Heart left ventricle (tissue), 16 donors: Measurements from ENCODE around the gene ADAP2. TPM values are rescaled to one million over a fixed set of nuclear protein-coding genes. Genes with fewer than 3 reads are reported as not detected.
"Not testable (repeated sequence)": the region's sequence is repeated elsewhere in the genome, so short reads cannot be mapped to it uniquely, and the experiment has no call there.

Source experiments
- ATAC-seq, 4 donors: fragments of 200-7000 bp; cut with Tn5 transposase; one replicate each; pipeline ENCODE4 v1.9.1; 2020 to 2022; ENCODE audit warnings: moderate library complexity in 4 of 4, mild to moderate bottlenecking in 3 of 4, moderate number of reproducible peaks in 1 of 4
- DNase-seq, 5 donors: peaks; one replicate each; pipeline ENCODE4 v3.0.0-alpha.2; 2020
- H3K27ac ChIP-seq, 12 donors: fragments of 200-600 bp; sonication (generic) in 4 of 12; one replicate each; pipeline versions ENCODE4 v1.5.0 to v1.8.0; 2016 to 2022; ENCODE audit warnings: mild to moderate bottlenecking in 2 of 12
- H3K27me3 ChIP-seq, 9 donors: fragments of 200-600 bp; sonication (generic) in 2 of 9; one replicate each; pipeline versions ENCODE4 v1.5.1 to v1.8.0; 2016 to 2022; ENCODE audit warnings: mild to moderate bottlenecking in 3 of 9
- H3K36me3 ChIP-seq, 9 donors: fragments of 200-600 bp; sonication (generic) in 2 of 9; one replicate each; pipeline versions ENCODE4 v1.5.0 to v1.8.0; 2018 to 2022; ENCODE audit warnings: mild to moderate bottlenecking in 2 of 9
- H3K4me1 ChIP-seq, 12 donors: fragments of 200-600 bp; sonication (generic) in 4 of 12; one replicate each; pipeline versions ENCODE4 v1.5.0 to v1.8.0; 2016 to 2022; ENCODE audit warnings: mild to moderate bottlenecking in 3 of 12
- H3K4me3 ChIP-seq, 12 donors: fragments of 200-600 bp; sonication (generic) in 4 of 12; one replicate each; pipeline versions ENCODE4 v1.5.0 to v1.8.0; 2017 to 2022; ENCODE audit warnings: mild to moderate bottlenecking in 9 of 12, moderate library complexity in 4 of 12
- H3K9me3 ChIP-seq, 12 donors: fragments of 200-600 bp; sonication (generic) in 4 of 12; one replicate each; pipeline versions ENCODE4 v1.5.0 to v1.8.0; 2016 to 2022; ENCODE audit warnings: mild to moderate bottlenecking in 1 of 12
- CTCF ChIP-seq, 12 donors: fragments of 200-600 bp; sonication (generic) in 4 of 12; IDR thresholded peaks; one replicate each; pipeline versions ENCODE4 v1.5.0 to v1.8.0; 2018 to 2022; ENCODE audit warnings: antibody characterized with exemption in 12 of 12, mild to moderate bottlenecking in 5 of 12
- POLR2A ChIP-seq, 2 donors: fragments of 450-650 bp; IDR thresholded peaks; one replicate each; pipeline ENCODE4 v1.6.1; 2017; ENCODE audit warnings: antibody characterized with exemption in 2 of 2, mild to moderate bottlenecking in 2 of 2, moderate library complexity in 2 of 2
- WGBS, 4 donors: extraction: QIAGEN DNeasy Blood & Tissue Kit in 2 of 4; methylation state at CpG; one replicate each; pipeline versions ENCODE4 v1.1.5 to v1.1.7; 2013 to 2018; 5-methylcytosine and 5-hydroxymethylcytosine counted together
- intact Hi-C, 10 donors: fragments of 100-400 bp; cut with DNase I; formaldehyde crosslinking; loops; one replicate each; pipeline versions ENCODE4 v1.11.1 to v1.14.2; 2022
- polyA plus RNA-seq, 2 donors: library from polyadenylated mRNA; stranded (reverse); fragments of 200-250 nt; gene quantifications; one replicate each; pipeline ENCODE4 v1.2.3, GENCODE V29; 2013
- total RNA-seq, 9 donors: library from RNA; depleted of rRNA in 2 of 9; stranded (reverse); fragments of >200 nt in 2 of 9; fragmentation: NEBNext Ultra II Directional in 3 of 9; extraction: Animal tissue kit (Norgen Biotek cat#: 25700) in 3 of 9; gene quantifications; one replicate each; pipeline versions ENCODE4 v1.1.0 to v1.2.4, GENCODE V29; 2016 to 2023
- donor health status: ischemic (EF 13 %, LVEDD 7.1; RV severe dilation, severe dysfunction).
- donor health status: healthy with polysubstance abuse.
- donor health status: DM: no; HTN: yes; CAD: no.
- donor health status: DM: no; HTN: no; CAD: no.
- donor health status: ischemic (EF 25% LVEDD 6.9; RV normal size, moderate dysfunction).
- donor health status: ischemic (EF 25% LVEDD 5.7; RV mildly dilated, moderate dysfunction).
- donor health status: healthy.
- donor health status: DM: yes; HTN: yes; CAD: no.
- donor health status: ischemic (EF 35%, LVEDD 5.7; RV mildly dilated, moderate dysfunction).
- donor health status: nonischemic (EF 11% LVEDD 7.7; RV severe dilation, severe dysfunction).
- donor health status: DM: yes; HTN: yes; CAD: no.
- donor health status: PGD.
- donor health status: ischemic (EF 29% LVEDD 5.4; RV normal size, mild dysfunction).
- donor health status: nonischemic (EF 23%, LVEDD 6.1; RV moderate dilation, normal function).

The ADAP2 gene
- total and polyA plus RNA-seq, 11 donors, result 3.1 to 43.5 (median 6.4) TPM

GRCh38 chr17:30957741-30958140 is 36.0 kb downstream of the ADAP2 start:
- H3K4me1 ChIP-seq, result peaks cover 0 to 88% (median 11%) of the 10 kb centered on the region in 12 donors
- no peak overlapping the region for H3K4me3 ChIP-seq
- H3K9me3 ChIP-seq, result no peaks in the 10 kb centered on the region
- no peak for TF ChIP-seq POLR2A (IDR thresholded peaks at IDR 0.05)
- no peak for TF ChIP-seq CTCF (IDR thresholded peaks at IDR 0.05)
- DNase-seq, result no peak
- intact Hi-C loops, result no loop called here
- WGBS, 4 donors, result 83 to 96% (median 91%) methylated on average over 6 of the region's 6 CpGs
- H3K27me3 ChIP-seq, result no peaks in the 10 kb centered on the region
- no peak for ATAC-seq
- H3K27ac ChIP-seq, result peak overlapping the region in 9 of 12 donors; percentile 13 to 94 (median 66)
- peaks cover 0 to 8% (median 0%) of the 10 kb centered on the region in 9 donors for H3K36me3 ChIP-seq

GRCh38 chr17:30958187-30958586 is 36.4 kb downstream of the ADAP2 start:
- no peak for ATAC-seq
- Histone ChIP-seq H3K27me3 (no peaks in the 10 kb centered on the region), H3K27ac (peak overlapping the region in 9 of 12 donors; percentile 34 to 94 (median 66)), H3K9me3 (no peaks in the 10 kb centered on the region), H3K36me3 (peaks cover 0 to 8% (median 0%) of the 10 kb centered on the region in 9 donors), H3K4me1 (peaks cover 0 to 90% (median 11%) of the 10 kb centered on the region in 12 donors), H3K4me3 (no peak overlapping the region)
- WGBS, 4 donors, result 79 to 84% (median 83%) methylated on average over 7 of the region's 7 CpGs
- intact Hi-C loops, result no loop called here
- peak in 2 of 5 donors; percentile 33 to 70 for DNase-seq
- no peak for TF ChIP-seq POLR2A (IDR thresholded peaks at IDR 0.05)
- TF ChIP-seq CTCF (IDR thresholded peaks at IDR 0.05), result no peak

- H3K4me1 ChIP-seq, result peaks cover 0 to 63% (median 4%) of the 10 kb centered on the region in 12 donors
- H3K36me3 ChIP-seq, result peaks cover 0 to 8% (median 0%) of the 10 kb centered on the region in 9 donors
- ATAC-seq, result peak in 3 of 4 donors; percentile 26 to 46 (median 40)
- peak overlapping the region in 2 of 12 donors; percentile 24 to 94 for H3K27ac ChIP-seq
- WGBS, 4 donors, result 84 to 88% (median 86%) methylated on average over 9 of the region's 9 CpGs
- DNase-seq, result no peak
- no peaks in the 10 kb centered on the region for H3K27me3 ChIP-seq
- intact Hi-C loops, result loop anchor here in 1 of 10 donors (10.0 kb wide), 1 partner anchor 57 kb away; the partner anchor contains the start of gene TEFM
- no peaks in the 10 kb centered on the region for H3K9me3 ChIP-seq
- TF ChIP-seq POLR2A (IDR thresholded peaks at IDR 0.05), result no peak
- no peak for TF ChIP-seq CTCF (IDR thresholded peaks at IDR 0.05)
- H3K4me3 ChIP-seq, result no peak overlapping the region
Measured at GRCh38 chr17:30961209-30962188, 39.8 kb downstream of the ADAP2 start.

- peak overlapping the region in 1 of 12 donors; percentile 18 for H3K27ac ChIP-seq
- not testable (repeated sequence) for H3K36me3 ChIP-seq, H3K27me3 ChIP-seq, H3K4me3 ChIP-seq, H3K9me3 ChIP-seq, DNase-seq, ATAC-seq
- peaks cover 0 to 53% (median 0%) of the 10 kb centered on the region in 12 donors for H3K4me1 ChIP-seq
- 92 to 98% (median 95%) methylated on average over 8 of the region's 8 CpGs for WGBS, 4 donors
- intact Hi-C loops, result loop anchor here in 1 of 10 donors (10.0 kb wide), 1 partner anchor 60 kb away; the partner anchor contains the start of gene TEFM
Measured at GRCh38 chr17:30964312-30964711, 42.6 kb downstream of the ADAP2 start.
